PC-9 (cell line): ENCODE data around the gene UVRAG.

Source experiments
- EZH2 ChIP-seq: fragments of 200-600 bp; sonication (generic); IDR thresholded peaks from 2 replicates; pipeline ENCODE4 v1.8.0; 2017; ENCODE audit warnings: antibody characterized with exemption, low read depth
- TF ChIP-seq, protein P1 (sequence below): fragments of 200-600 bp; sonication (generic); conservative IDR thresholded peaks from 2 replicates; pipeline ENCODE4 v1.6.1; 2017; ENCODE audit warnings: mixed run types, antibody characterized with exemption, mild to moderate bottlenecking, moderate library complexity

DNA sequence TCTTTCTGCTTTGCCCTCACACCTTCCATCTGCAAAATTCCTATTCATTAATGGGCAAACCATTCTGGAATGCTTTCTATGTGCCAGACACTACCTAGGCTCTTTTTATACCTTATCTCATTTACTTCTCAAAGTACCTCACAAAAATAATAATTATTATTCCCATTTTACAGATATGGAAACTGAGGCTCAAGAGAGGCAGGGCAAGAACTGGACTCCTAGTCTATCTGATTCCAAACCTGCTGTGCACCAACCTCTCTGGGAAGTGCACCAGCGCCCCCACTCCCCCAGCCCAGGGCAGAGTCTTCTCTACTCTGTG, 47.3 kb upstream of the UVRAG start:
- TF ChIP-seq, protein P1, sequence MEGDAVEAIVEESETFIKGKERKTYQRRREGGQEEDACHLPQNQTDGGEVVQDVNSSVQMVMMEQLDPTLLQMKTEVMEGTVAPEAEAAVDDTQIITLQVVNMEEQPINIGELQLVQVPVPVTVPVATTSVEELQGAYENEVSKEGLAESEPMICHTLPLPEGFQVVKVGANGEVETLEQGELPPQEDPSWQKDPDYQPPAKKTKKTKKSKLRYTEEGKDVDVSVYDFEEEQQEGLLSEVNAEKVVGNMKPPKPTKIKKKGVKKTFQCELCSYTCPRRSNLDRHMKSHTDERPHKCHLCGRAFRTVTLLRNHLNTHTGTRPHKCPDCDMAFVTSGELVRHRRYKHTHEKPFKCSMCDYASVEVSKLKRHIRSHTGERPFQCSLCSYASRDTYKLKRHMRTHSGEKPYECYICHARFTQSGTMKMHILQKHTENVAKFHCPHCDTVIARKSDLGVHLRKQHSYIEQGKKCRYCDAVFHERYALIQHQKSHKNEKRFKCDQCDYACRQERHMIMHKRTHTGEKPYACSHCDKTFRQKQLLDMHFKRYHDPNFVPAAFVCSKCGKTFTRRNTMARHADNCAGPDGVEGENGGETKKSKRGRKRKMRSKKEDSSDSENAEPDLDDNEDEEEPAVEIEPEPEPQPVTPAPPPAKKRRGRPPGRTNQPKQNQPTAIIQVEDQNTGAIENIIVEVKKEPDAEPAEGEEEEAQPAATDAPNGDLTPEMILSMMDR = no peak; the same call in 1 of the 2 replicates
- no peak for TF ChIP-seq EZH2
